Measurements from ENCODE around the gene PDE3B. TPM values are rescaled to one million over a fixed set of nuclear protein-coding genes. Genes with fewer than 3 reads are reported as not detected.
A peak's percentile ranks its signal among the peaks of the same experiment; 100 is the strongest.

PDE3B gene
- total RNA-seq, 5 donors from 2014 or later (not counting 1 experiment from before 2014, with no cell fraction given) = 130 to 162 (median 143) TPM

DNA sequence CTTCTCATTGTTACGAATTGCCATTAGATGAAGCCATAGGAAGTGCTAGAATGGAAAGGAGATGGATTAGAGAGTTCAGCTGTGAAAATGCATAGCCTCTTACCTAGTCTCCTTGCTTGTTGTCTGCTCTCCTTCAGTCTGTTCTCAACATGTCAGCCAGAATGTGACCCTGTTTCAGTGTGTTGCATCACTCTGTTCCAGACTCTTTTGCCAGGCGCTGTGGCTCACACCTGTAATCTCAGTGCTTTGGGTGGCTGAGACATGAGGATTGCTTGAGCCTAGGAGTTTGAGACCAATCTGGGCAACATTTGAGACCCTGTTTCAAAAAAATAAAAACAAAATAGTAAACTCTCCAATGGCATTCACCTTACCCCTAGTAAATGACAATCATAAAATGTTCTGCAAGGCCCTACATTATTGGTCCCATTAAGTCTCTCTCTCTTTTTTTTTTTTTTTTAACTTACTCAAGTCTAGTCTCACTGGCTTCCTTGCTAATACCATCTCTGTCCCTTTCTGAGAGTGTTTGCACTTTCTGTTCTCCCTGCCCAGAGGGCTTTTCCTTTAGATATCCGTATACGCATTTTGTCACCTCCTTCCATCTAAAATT, 209.1 kb downstream of the PDE3B start:
- H3K27me3 Mint-ChIP-seq = no peaks in the 10 kb centered on the region
- H3K9me3 Mint-ChIP-seq = no peaks in the 10 kb centered on the region
- peaks cover 19 to 29% (median 26%) of the 10 kb centered on the region in 3 donors for H3K4me1 Mint-ChIP-seq
- Histone ChIP-seq H3K9me3 (no peaks in the 10 kb centered on the region), H3K27ac (ENCODE audit: low read length) (no peak overlapping the region), H3K36me3 (ENCODE audit: control insufficient read depth in 2 of 2, extremely low read depth in 1 of 2, insufficient read depth in 1 of 2, low read length in 1 of 2) (peaks cover 0 to 8% of the 10 kb centered on the region in 2 donors), H3K4me3 (ENCODE audit: control insufficient read depth in 1 of 2, extremely low read depth in 1 of 2, low read length in 1 of 2) (no peak overlapping the region), H3K4me1 (ENCODE audit: control insufficient read depth in 1 of 2, extremely low read depth in 1 of 2, insufficient read depth in 2 of 2, low read length in 2 of 2) (no peaks in the 10 kb centered on the region), H3K27me3 (replicated peaks in 1 of 2; ENCODE audit: control insufficient read depth in 2 of 2, extremely low read depth in 1 of 2, insufficient read depth in 2 of 2, low read length in 1 of 2) (no peaks in the 10 kb centered on the region)
- ChIA-PET CTCF (no interaction called here), POLR2A (no interaction called here)
- ATAC-seq (replicated peaks in 1 of 4) = no peak
- no peak overlapping the region for H3K4me3 Mint-ChIP-seq
- no peak for DNase-seq
- H3K27ac Mint-ChIP-seq = peak overlapping the region; percentile 45 to 75
- peaks cover 56% of the 10 kb centered on the region for H3K36me3 Mint-ChIP-seq
- 100% methylated on average over 1 of the region's 4 CpGs for WGBS (ENCODE audit: insufficient coverage)

GRCh38 chr11:14854057-14854456, 210.5 kb downstream of the PDE3B start:
- peaks cover 66% of the 10 kb centered on the region for H3K36me3 Mint-ChIP-seq
- ATAC-seq (replicated peaks in 1 of 4) (no peak), DNase-seq (no peak)
- no peaks in the 10 kb centered on the region for H3K9me3 Mint-ChIP-seq
- H3K4me3 Mint-ChIP-seq = no peak overlapping the region
- no peak overlapping the region for H3K4me3 ChIP-seq (ENCODE audit: control insufficient read depth in 1 of 2, extremely low read depth in 1 of 2, low read length in 1 of 2)
- ChIA-PET CTCF (interaction anchor here in 1 of 2 donors (0.7 kb wide), 1 partner anchor 1081 kb away, joined by 4 read pairs; no protein-coding TSS in a partner anchor), POLR2A (no interaction called here)
- H3K4me1 ChIP-seq (ENCODE audit: control insufficient read depth in 1 of 2, extremely low read depth in 1 of 2, insufficient read depth in 2 of 2, low read length in 2 of 2) = no peaks in the 10 kb centered on the region
- no peak overlapping the region for H3K27ac ChIP-seq (ENCODE audit: low read length)
- no peak overlapping the region for H3K27ac Mint-ChIP-seq
- no peaks in the 10 kb centered on the region for H3K27me3 Mint-ChIP-seq
- no peaks in the 10 kb centered on the region for H3K27me3 ChIP-seq (replicated peaks in 1 of 2; ENCODE audit: control insufficient read depth in 2 of 2, extremely low read depth in 1 of 2, insufficient read depth in 2 of 2, low read length in 1 of 2)
- H3K36me3 ChIP-seq (ENCODE audit: control insufficient read depth in 2 of 2, extremely low read depth in 1 of 2, insufficient read depth in 1 of 2, low read length in 1 of 2) = peaks cover 0 to 14% of the 10 kb centered on the region in 2 donors
- no peaks in the 10 kb centered on the region for H3K9me3 ChIP-seq
- peaks cover 19 to 30% (median 28%) of the 10 kb centered on the region in 3 donors for H3K4me1 Mint-ChIP-seq

DNA sequence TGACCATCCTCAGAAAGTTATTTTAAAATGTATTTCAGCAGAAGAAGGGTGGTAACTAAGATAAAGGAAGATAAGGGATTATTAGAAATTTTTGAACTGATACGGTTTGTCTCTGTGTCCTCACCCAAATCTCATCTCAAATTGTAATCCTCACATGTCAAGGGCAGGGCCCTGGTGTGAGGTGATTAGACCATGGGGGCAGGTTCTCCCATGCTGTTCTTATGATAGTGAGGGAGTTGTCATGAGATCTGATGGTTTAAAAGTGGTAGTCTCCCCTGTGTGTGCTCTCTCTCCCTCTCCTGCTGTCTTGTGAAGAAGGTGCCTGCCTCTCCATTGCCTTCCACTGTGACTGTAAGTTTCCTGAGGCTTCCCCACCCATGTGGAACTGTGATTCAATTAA, 212.3 kb downstream of the PDE3B start:
- no CpG with 5 or more reads among the region's 1 CpG for WGBS (ENCODE audit: insufficient coverage)
- DNase-seq (no peak), ATAC-seq (replicated peaks in 1 of 4) (no peak)
- H3K4me3 ChIP-seq (ENCODE audit: control insufficient read depth in 1 of 2, extremely low read depth in 1 of 2, low read length in 1 of 2) = no peak overlapping the region
- H3K36me3 Mint-ChIP-seq = peaks cover 70% of the 10 kb centered on the region
- no peaks in the 10 kb centered on the region for H3K9me3 ChIP-seq
- H3K36me3 ChIP-seq (ENCODE audit: control insufficient read depth in 2 of 2, extremely low read depth in 1 of 2, insufficient read depth in 1 of 2, low read length in 1 of 2) = peaks cover 0 to 22% of the 10 kb centered on the region in 2 donors
- CTCF ChIA-PET = no interaction called here
- no peaks in the 10 kb centered on the region for H3K9me3 Mint-ChIP-seq
- no peak overlapping the region for H3K4me3 Mint-ChIP-seq
- H3K4me1 Mint-ChIP-seq = peaks cover 21 to 30% (median 28%) of the 10 kb centered on the region in 3 donors
- peak overlapping the region; percentile 36 to 74 for H3K27ac Mint-ChIP-seq
- POLR2A ChIA-PET = no interaction called here
- no peaks in the 10 kb centered on the region for H3K27me3 ChIP-seq (replicated peaks in 1 of 2; ENCODE audit: control insufficient read depth in 2 of 2, extremely low read depth in 1 of 2, insufficient read depth in 2 of 2, low read length in 1 of 2)
- H3K4me1 ChIP-seq (ENCODE audit: control insufficient read depth in 1 of 2, extremely low read depth in 1 of 2, insufficient read depth in 2 of 2, low read length in 2 of 2) = no peaks in the 10 kb centered on the region
- H3K27ac ChIP-seq (ENCODE audit: low read length) = no peak overlapping the region
- no peaks in the 10 kb centered on the region for H3K27me3 Mint-ChIP-seq

DNA sequence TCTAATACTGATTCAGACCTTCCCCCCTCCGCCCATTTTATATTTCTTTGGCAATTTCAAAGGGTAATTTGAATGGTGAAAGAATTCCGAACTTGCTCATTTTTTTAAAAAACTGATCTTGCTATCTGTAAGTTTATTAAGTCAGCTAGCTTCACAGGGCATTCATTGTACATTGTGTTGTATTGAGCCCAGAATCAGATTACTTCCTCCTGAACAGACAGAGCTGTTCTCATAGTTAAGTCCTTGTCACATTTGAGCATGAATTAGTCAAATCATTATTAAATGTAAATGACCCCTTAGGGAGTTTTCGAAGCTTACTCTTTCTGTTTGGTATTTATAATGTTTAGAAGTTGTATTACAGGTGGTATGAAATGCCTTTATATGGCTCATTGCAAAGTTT, 214.0 kb downstream of the PDE3B start:
- CTCF ChIA-PET = no interaction called here
- Histone ChIP-seq H3K4me1 (ENCODE audit: control insufficient read depth in 1 of 2, extremely low read depth in 1 of 2, insufficient read depth in 2 of 2, low read length in 2 of 2) (no peaks in the 10 kb centered on the region), H3K36me3 (ENCODE audit: control insufficient read depth in 2 of 2, extremely low read depth in 1 of 2, insufficient read depth in 1 of 2, low read length in 1 of 2) (peaks cover 0 to 32% of the 10 kb centered on the region in 2 donors), H3K9me3 (no peaks in the 10 kb centered on the region), H3K27ac (ENCODE audit: low read length) (no peak overlapping the region), H3K27me3 (replicated peaks in 1 of 2; ENCODE audit: control insufficient read depth in 2 of 2, extremely low read depth in 1 of 2, insufficient read depth in 2 of 2, low read length in 1 of 2) (no peaks in the 10 kb centered on the region), H3K4me3 (ENCODE audit: control insufficient read depth in 1 of 2, extremely low read depth in 1 of 2, low read length in 1 of 2) (no peak overlapping the region)
- Mint-ChIP-seq H3K27ac (peak overlapping the region in 1 of 2 donors; percentile 1), H3K9me3 (no peaks in the 10 kb centered on the region), H3K4me3 (no peak overlapping the region), H3K27me3 (no peaks in the 10 kb centered on the region), H3K36me3 (peaks cover 76% of the 10 kb centered on the region), H3K4me1 (peaks cover 22 to 26% (median 24%) of the 10 kb centered on the region in 3 donors)
- ATAC-seq (replicated peaks in 1 of 4) = no peak
- no CpG with 5 or more reads among the region's 3 CpGs for WGBS (ENCODE audit: insufficient coverage)
- DNase-seq = no peak
- POLR2A ChIA-PET = interaction anchor here in 1 of 2 donors (0.5 to 0.7 kb wide), 2 partner anchors 46 to 319 kb away, joined by 3 read pairs; no protein-coding TSS in a partner anchor

GRCh38 chr11:14858404-14858803, 214.8 kb downstream of the PDE3B start:
- Histone ChIP-seq H3K27me3 (replicated peaks in 1 of 2; ENCODE audit: control insufficient read depth in 2 of 2, extremely low read depth in 1 of 2, insufficient read depth in 2 of 2, low read length in 1 of 2) (no peaks in the 10 kb centered on the region), H3K27ac (ENCODE audit: low read length) (no peak overlapping the region), H3K9me3 (no peaks in the 10 kb centered on the region), H3K36me3 (ENCODE audit: control insufficient read depth in 2 of 2, extremely low read depth in 1 of 2, insufficient read depth in 1 of 2, low read length in 1 of 2) (peaks cover 0 to 36% of the 10 kb centered on the region in 2 donors), H3K4me1 (ENCODE audit: control insufficient read depth in 1 of 2, extremely low read depth in 1 of 2, insufficient read depth in 2 of 2, low read length in 2 of 2) (no peaks in the 10 kb centered on the region), H3K4me3 (ENCODE audit: control insufficient read depth in 1 of 2, extremely low read depth in 1 of 2, low read length in 1 of 2) (no peak overlapping the region)
- peaks cover 22 to 24% (median 22%) of the 10 kb centered on the region in 3 donors for H3K4me1 Mint-ChIP-seq
- ChIA-PET CTCF (no interaction called here), POLR2A (interaction anchor here in 1 of 2 donors (0.6 to 0.7 kb wide), 2 partner anchors 95 to 320 kb away, joined by 3 to 4 read pairs; no protein-coding TSS in a partner anchor)
- peaks cover 74% of the 10 kb centered on the region for H3K36me3 Mint-ChIP-seq
- no peak for ATAC-seq (replicated peaks in 1 of 4)
- WGBS (ENCODE audit: insufficient coverage) = no CpG with 5 or more reads among the region's 1 CpG
- no peak overlapping the region for H3K4me3 Mint-ChIP-seq
- H3K9me3 Mint-ChIP-seq = peaks cover 0 to 5% (median 0%) of the 10 kb centered on the region in 3 donors
- DNase-seq = no peak
- no peak overlapping the region for H3K27ac Mint-ChIP-seq
- H3K27me3 Mint-ChIP-seq = no peaks in the 10 kb centered on the region

DNA sequence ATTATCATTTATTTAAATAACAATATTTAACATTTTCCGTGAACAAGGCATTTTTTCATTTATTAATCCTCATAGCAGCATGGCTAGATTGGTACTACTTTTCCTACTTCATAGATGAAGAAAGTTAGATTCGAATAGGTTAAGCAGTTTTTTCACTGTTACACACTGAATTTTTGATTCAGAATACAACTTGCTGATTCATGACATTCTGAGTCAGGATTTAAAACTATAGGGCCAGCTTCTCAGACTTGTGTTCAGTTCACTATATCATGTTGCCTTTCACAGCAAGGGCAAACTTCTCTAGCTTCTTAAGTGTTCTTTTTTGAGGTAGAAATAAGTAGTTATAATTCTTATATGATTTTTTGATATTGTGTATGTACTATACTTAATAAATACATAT, 216.9 kb downstream of the PDE3B start:
- H3K27ac Mint-ChIP-seq = no peak overlapping the region
- Histone ChIP-seq H3K27ac (ENCODE audit: low read length) (no peak overlapping the region), H3K36me3 (ENCODE audit: control insufficient read depth in 2 of 2, extremely low read depth in 1 of 2, insufficient read depth in 1 of 2, low read length in 1 of 2) (peaks cover 0 to 36% of the 10 kb centered on the region in 2 donors), H3K4me1 (ENCODE audit: control insufficient read depth in 1 of 2, extremely low read depth in 1 of 2, insufficient read depth in 2 of 2, low read length in 2 of 2) (no peaks in the 10 kb centered on the region), H3K9me3 (no peaks in the 10 kb centered on the region), H3K4me3 (ENCODE audit: control insufficient read depth in 1 of 2, extremely low read depth in 1 of 2, low read length in 1 of 2) (no peak overlapping the region), H3K27me3 (replicated peaks in 1 of 2; ENCODE audit: control insufficient read depth in 2 of 2, extremely low read depth in 1 of 2, insufficient read depth in 2 of 2, low read length in 1 of 2) (no peaks in the 10 kb centered on the region)
- DNase-seq = no peak
- WGBS (ENCODE audit: insufficient coverage) = no CpG with 5 or more reads among the region's 2 CpGs
- H3K4me3 Mint-ChIP-seq = no peak overlapping the region
- H3K4me1 Mint-ChIP-seq = peaks cover 10 to 17% (median 16%) of the 10 kb centered on the region in 3 donors
- ChIA-PET POLR2A (interaction anchor here in 1 of 2 donors (0.5 kb wide), 1 partner anchor 68 kb away, joined by 3 read pairs; no protein-coding TSS in a partner anchor), CTCF (interaction anchor here (0.6 to 2.1 kb wide), 3 partner anchors 32 to 48 kb away, joined by 3 to 11 read pairs (median 3); partner anchors contain the start of gene CYP2R1 (in 1 of the 2))
- peaks cover 0 to 11% (median 0%) of the 10 kb centered on the region in 3 donors for H3K9me3 Mint-ChIP-seq
- H3K27me3 Mint-ChIP-seq = no peaks in the 10 kb centered on the region
- H3K36me3 Mint-ChIP-seq = peaks cover 71% of the 10 kb centered on the region
- ATAC-seq (replicated peaks in 1 of 4) = no peak

All from T-cell (primary cell).